A673 (cell line): ENCODE data around the gene HTR5A.

Experiments
- CTCF ChIP-seq: fragments of 300-800, 200-600 bp; sonication (generic); conservative IDR thresholded peaks from 2 replicates; pipeline ENCODE4 v1.5.1; 2017; ENCODE audit warnings: low read depth, mild to moderate bottlenecking, antibody characterized with exemption, low read length, moderate library complexity, mixed read lengths
- EZH2 ChIP-seq: fragments of 200-600 bp; sonication (generic); IDR thresholded peaks from 2 replicates; pipeline ENCODE4 v1.6.1; 2017; ENCODE audit warnings: borderline replicate concordance, low read depth, mild to moderate bottlenecking, mixed read lengths, antibody characterized with exemption, low read length; ENCODE audit not compliant: poor library complexity, severe bottlenecking

GRCh38 chr7:155064186-155064585 lies 5.9 kb upstream of the HTR5A start:
- TF ChIP-seq CTCF = no peak
- no peak for TF ChIP-seq EZH2
